Left lung (tissue), 10 donors: ENCODE measurements around the gene LRRN2. TPM values are rescaled to one million over a fixed set of nuclear protein-coding genes. Genes with fewer than 3 reads are reported as not detected.

Experiments
- ATAC-seq: fragments of 200-7000 bp; cut with Tn5 transposase; one replicate; pipeline ENCODE4 v1.9.1; 2020; ENCODE audit warnings: moderate library complexity
- DNase-seq, 4 donors: peaks; one replicate each; pipeline ENCODE4 v3.0.0-alpha.2; 2013 to 2020
- H3K27ac ChIP-seq, 2 donors: fragments of 200-600 bp; sonication (generic) in 1 of 2; one replicate each; pipeline versions ENCODE4 v1.5.0 to v1.8.0; 2020 to 2021
- H3K27me3 ChIP-seq, 2 donors: fragments of 200-600 bp; sonication (generic) in 1 of 2; one replicate each; pipeline versions ENCODE4 v1.5.0 to v1.8.0; 2020 to 2021
- H3K36me3 ChIP-seq, 2 donors: fragments of 200-600 bp; sonication (generic) in 1 of 2; one replicate each; pipeline versions ENCODE4 v1.5.0 to v1.8.0; 2020 to 2021
- H3K4me1 ChIP-seq, 2 donors: fragments of 200-600 bp; one replicate each; pipeline ENCODE4 v1.8.0; 2021
- H3K4me3 ChIP-seq, 2 donors: fragments of 200-600 bp; sonication (generic) in 1 of 2; one replicate each; pipeline versions ENCODE4 v1.5.0 to v1.8.0; 2020 to 2021; ENCODE audit warnings: mild to moderate bottlenecking in 1 of 2
- H3K9me3 ChIP-seq, 2 donors: fragments of 200-600 bp; sonication (generic) in 1 of 2; one replicate each; pipeline versions ENCODE4 v1.5.0 to v1.8.0; 2020 to 2021
- CTCF ChIP-seq, 2 donors: fragments of 200-600 bp; sonication (generic) in 1 of 2; IDR thresholded peaks; one replicate each; pipeline versions ENCODE4 v1.5.0 to v1.8.0; 2021; ENCODE audit warnings: antibody characterized with exemption in 2 of 2
- intact Hi-C, 2 donors: fragments of 100-400 bp; cut with DNase I; formaldehyde crosslinking; loops; one replicate each; pipeline versions ENCODE4 v1.11.2 to v1.14.2; 2022
- polyA plus RNA-seq, 6 donors: library from polyadenylated mRNA; unstranded; fragments of 120-200 nt; gene quantifications; one replicate each; pipeline ENCODE4 v1.2.1, GENCODE V29; 2013; ENCODE audit not compliant: insufficient read length in 6 of 6
- total RNA-seq, 2 donors: library from RNA; stranded (reverse); fragmentation: NEBNext Ultra II Directional; extraction: Animal tissue kit (Norgen Biotek cat#: 25700); gene quantifications; one replicate each; pipeline ENCODE4 v1.2.1, GENCODE V29; 2021
- donor health status: DM: no; HTN: yes; CAD: no.
- donor health status: DM: no; HTN: no; CAD: no.

Gene LRRN2
- total and polyA plus RNA-seq, 8 donors, result 1.6 to 7.1 (median 2.0) TPM

- no peak overlapping the region for H3K27ac ChIP-seq
- H3K27me3 ChIP-seq, result peaks cover 12 to 48% of the 10 kb centered on the region in 2 donors
- intact Hi-C loops, result no loop called here
- TF ChIP-seq CTCF (IDR thresholded peaks at IDR 0.05), result no peak
- DNase-seq (no peak), ATAC-seq (no peak)
- no peaks in the 10 kb centered on the region for H3K9me3 ChIP-seq
- no peaks in the 10 kb centered on the region for H3K36me3 ChIP-seq
- H3K4me1 ChIP-seq, result no peaks in the 10 kb centered on the region
- no peak overlapping the region for H3K4me3 ChIP-seq
Observed at GRCh38 chr1:204709021-204709420, 23.5 kb upstream of the LRRN2 start.

GRCh38 chr1:204706838-204707509 lies 21.4 kb upstream of the LRRN2 start:
- no peak overlapping the region for H3K4me3 ChIP-seq
- TF ChIP-seq CTCF (IDR thresholded peaks at IDR 0.05), result no peak
- no peak overlapping the region for H3K27ac ChIP-seq
- H3K27me3 ChIP-seq, result peaks cover 5 to 31% of the 10 kb centered on the region in 2 donors
- intact Hi-C loops, result no loop called here
- H3K9me3 ChIP-seq, result no peaks in the 10 kb centered on the region
- no peak for DNase-seq
- H3K4me1 ChIP-seq, result no peaks in the 10 kb centered on the region
- no peaks in the 10 kb centered on the region for H3K36me3 ChIP-seq
- no peak for ATAC-seq

- no peak for TF ChIP-seq CTCF (IDR thresholded peaks at IDR 0.05)
- no peak overlapping the region for H3K4me3 ChIP-seq
- no peaks in the 10 kb centered on the region for H3K9me3 ChIP-seq
- H3K27me3 ChIP-seq, result peaks cover 0 to 23% of the 10 kb centered on the region in 2 donors
- H3K4me1 ChIP-seq, result no peaks in the 10 kb centered on the region
- ATAC-seq, result no peak
- DNase-seq, result no peak
- intact Hi-C loops, result no loop called here
- no peak overlapping the region for H3K27ac ChIP-seq
- H3K36me3 ChIP-seq, result no peaks in the 10 kb centered on the region
Observed at GRCh38 chr1:204705888-204706837, 20.6 kb upstream of the LRRN2 start.

- no peaks in the 10 kb centered on the region for H3K4me1 ChIP-seq
- no peaks in the 10 kb centered on the region for H3K9me3 ChIP-seq
- H3K4me3 ChIP-seq, result no peak overlapping the region
- peaks cover 0 to 19% of the 10 kb centered on the region in 2 donors for H3K27me3 ChIP-seq
- intact Hi-C loops, result no loop called here
- no peaks in the 10 kb centered on the region for H3K36me3 ChIP-seq
- ATAC-seq (no peak), DNase-seq (no peak)
- TF ChIP-seq CTCF (IDR thresholded peaks at IDR 0.05), result no peak
- H3K27ac ChIP-seq, result no peak overlapping the region
Observed at GRCh38 chr1:204705493-204705811, 19.9 kb upstream of the LRRN2 start.

- H3K36me3 ChIP-seq, result no peaks in the 10 kb centered on the region
- H3K9me3 ChIP-seq, result no peaks in the 10 kb centered on the region
- DNase-seq, result no peak
- peaks cover 0 to 19% of the 10 kb centered on the region in 2 donors for H3K27me3 ChIP-seq
- no peak for ATAC-seq
- no peaks in the 10 kb centered on the region for H3K4me1 ChIP-seq
- intact Hi-C loops, result no loop called here
- TF ChIP-seq CTCF (IDR thresholded peaks at IDR 0.05), result no peak
- H3K4me3 ChIP-seq, result no peak overlapping the region
- H3K27ac ChIP-seq, result no peak overlapping the region
Observed at GRCh38 chr1:204704794-204705492, 19.4 kb upstream of the LRRN2 start.
